Spleen (tissue), 7 donors: ENCODE results near the gene NCKIPSD.
A peak's percentile ranks its signal among the peaks of the same experiment; 100 is the strongest.

Experiments
- CTCF ChIP-seq, 11 experiments: fragments of 200-600 bp in 7 of 11; fragments of 450-650 bp in 4 of 11; sonication (generic) in 4 of 11; IDR thresholded peaks in 8 of 11; conservative IDR thresholded peaks in 3 of 11; 1 replicate in 7 of 11; 2 replicates in 4 of 11; pipeline versions ENCODE4 v1.4.0 to v1.8.0; 2016 to 2021; ENCODE audit warnings: antibody characterized with exemption in 11 of 11, inconsistent platforms in 4 of 11, mild to moderate bottlenecking in 1 of 11
- POLR2A ChIP-seq, 3 donors: fragments of 450-650 bp; IDR thresholded peaks; one replicate each; pipeline ENCODE4 v1.5.1; 2017; ENCODE audit warnings: antibody characterized with exemption in 3 of 3, mild to moderate bottlenecking in 1 of 3
- POLR2AphosphoS5 ChIP-seq, 3 donors: sonication (generic); formaldehyde crosslinking; IDR thresholded peaks; one replicate each; pipeline ENCODE4 v1.5.1; 2017; ENCODE audit warnings: antibody characterized with exemption in 3 of 3
- donor health status: DM: no; HTN: no; CAD: no; lungs with moderate emphysema.
- donor health status: DM: no; HTN: no; CAD: no.
- donor health status: DM: no; HTN: no; CAD: no.

- TF ChIP-seq CTCF (IDR thresholded peaks at IDR 0.05 in 8 of 11, conservative IDR thresholded peaks at IDR 0.05 in 3 of 11) (no peak), POLR2A (IDR thresholded peaks at IDR 0.05) (no peak), POLR2AphosphoS5 (IDR thresholded peaks at IDR 0.05) (peak in 1 of 3 donors; percentile 7)
Observed at GRCh38 chr3:48688737-48689075, 3.0 kb upstream of the NCKIPSD start.
